ENCODE measurements around the gene SLC17A6.

Gene SLC17A6

DNA sequence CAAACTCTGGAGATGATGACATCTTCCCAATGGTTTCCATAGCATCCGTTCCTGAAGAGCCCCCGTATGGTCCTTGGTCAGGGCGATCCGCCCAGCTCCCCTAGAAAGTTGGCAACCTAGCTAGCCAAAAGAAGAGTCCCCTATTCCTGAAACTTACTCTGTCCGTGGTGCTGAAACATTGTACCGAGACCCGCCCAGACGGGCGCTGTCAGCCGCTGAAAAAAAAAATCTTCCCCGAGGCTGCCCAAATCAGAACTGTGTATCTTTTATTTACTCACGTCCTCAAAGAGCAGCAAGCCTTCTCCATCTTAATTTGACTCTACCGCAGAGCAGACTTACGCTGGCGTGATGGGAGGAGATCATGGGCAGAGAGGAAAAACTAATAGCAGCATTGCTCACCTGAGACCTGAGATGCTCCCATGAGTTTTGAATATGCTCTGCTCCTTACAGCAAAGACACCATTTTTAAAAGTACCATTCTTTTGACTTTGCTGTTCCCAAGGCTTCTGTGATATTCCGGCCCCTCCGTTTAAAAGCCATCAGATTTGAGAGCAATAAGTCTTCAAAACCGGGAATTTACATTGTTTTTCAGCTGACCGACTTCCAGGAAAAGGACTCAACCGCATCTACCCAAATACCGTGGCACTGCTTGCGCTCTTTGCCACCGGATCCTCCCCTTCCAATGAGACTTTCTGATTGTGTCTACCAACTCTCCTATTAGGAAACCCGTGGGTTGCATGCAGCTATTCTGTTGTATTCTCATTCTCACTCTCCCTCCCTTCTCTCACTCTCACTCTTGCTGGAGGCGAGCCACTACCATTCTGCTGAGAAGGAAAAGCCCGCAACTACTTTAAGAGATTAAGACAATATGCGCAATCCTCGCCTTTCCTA, at the start of gene SLC17A6:
Gene SLC17A6, plus strand, starts transcription at position 786 of the 890 bp plus-strand sequence. CDS start 153 bp downstream, outside the sequence.
- no peak for ATAC-seq
- no peak for TF ChIP-seq TCF4 (CRISPR knock-in tag; IDR thresholded peaks at IDR 0.05; ENCODE audit: borderline replicate concordance)
- TF ChIP-seq PPARA (CRISPR knock-in tag; IDR thresholded peaks at IDR 0.05; ENCODE audit: borderline replicate concordance) = no peak
- TF ChIP-seq ESRRG (CRISPR knock-in tag; IDR thresholded peaks at IDR 0.05) = no peak
- TF ChIP-seq, protein P1, sequence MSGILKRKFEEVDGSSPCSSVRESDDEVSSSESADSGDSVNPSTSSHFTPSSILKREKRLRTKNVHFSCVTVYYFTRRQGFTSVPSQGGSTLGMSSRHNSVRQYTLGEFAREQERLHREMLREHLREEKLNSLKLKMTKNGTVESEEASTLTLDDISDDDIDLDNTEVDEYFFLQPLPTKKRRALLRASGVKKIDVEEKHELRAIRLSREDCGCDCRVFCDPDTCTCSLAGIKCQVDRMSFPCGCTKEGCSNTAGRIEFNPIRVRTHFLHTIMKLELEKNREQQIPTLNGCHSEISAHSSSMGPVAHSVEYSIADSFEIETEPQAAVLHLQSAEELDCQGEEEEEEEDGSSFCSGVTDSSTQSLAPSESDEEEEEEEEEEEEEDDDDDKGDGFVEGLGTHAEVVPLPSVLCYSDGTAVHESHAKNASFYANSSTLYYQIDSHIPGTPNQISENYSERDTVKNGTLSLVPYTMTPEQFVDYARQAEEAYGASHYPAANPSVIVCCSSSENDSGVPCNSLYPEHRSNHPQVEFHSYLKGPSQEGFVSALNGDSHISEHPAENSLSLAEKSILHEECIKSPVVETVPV (CRISPR knock-in tag; IDR thresholded peaks at IDR 0.05) = no peak
- no peak for TF ChIP-seq CSDC2 (CRISPR knock-in tag; IDR thresholded peaks at IDR 0.05)
- TF ChIP-seq, protein P2, sequence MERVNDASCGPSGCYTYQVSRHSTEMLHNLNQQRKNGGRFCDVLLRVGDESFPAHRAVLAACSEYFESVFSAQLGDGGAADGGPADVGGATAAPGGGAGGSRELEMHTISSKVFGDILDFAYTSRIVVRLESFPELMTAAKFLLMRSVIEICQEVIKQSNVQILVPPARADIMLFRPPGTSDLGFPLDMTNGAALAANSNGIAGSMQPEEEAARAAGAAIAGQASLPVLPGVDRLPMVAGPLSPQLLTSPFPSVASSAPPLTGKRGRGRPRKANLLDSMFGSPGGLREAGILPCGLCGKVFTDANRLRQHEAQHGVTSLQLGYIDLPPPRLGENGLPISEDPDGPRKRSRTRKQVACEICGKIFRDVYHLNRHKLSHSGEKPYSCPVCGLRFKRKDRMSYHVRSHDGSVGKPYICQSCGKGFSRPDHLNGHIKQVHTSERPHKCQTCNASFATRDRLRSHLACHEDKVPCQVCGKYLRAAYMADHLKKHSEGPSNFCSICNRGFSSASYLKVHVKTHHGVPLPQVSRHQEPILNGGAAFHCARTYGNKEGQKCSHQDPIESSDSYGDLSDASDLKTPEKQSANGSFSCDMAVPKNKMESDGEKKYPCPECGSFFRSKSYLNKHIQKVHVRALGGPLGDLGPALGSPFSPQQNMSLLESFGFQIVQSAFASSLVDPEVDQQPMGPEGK (CRISPR knock-in tag; IDR thresholded peaks at IDR 0.05; ENCODE audit: borderline replicate concordance) = no peak

DNA sequence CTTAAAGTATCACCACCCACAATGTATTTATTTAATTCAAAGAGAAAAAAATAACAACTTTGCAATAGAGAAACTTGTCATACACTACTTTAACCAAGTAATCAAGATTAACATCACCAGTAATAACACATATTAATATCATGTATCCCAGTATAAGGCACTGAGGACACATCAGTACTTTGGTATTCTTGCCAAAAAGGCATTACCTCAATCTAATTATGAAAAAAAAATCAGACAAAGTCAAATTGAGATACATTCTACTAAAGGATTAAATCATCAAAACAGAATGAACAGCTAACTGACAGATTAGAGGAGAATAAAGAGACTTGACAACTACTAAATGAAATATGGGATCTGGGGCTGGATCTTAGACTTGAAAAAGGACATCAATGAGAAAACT, 35.8 kb upstream of the SLC17A6 start:
- ATAC-seq = no peak

DNA sequence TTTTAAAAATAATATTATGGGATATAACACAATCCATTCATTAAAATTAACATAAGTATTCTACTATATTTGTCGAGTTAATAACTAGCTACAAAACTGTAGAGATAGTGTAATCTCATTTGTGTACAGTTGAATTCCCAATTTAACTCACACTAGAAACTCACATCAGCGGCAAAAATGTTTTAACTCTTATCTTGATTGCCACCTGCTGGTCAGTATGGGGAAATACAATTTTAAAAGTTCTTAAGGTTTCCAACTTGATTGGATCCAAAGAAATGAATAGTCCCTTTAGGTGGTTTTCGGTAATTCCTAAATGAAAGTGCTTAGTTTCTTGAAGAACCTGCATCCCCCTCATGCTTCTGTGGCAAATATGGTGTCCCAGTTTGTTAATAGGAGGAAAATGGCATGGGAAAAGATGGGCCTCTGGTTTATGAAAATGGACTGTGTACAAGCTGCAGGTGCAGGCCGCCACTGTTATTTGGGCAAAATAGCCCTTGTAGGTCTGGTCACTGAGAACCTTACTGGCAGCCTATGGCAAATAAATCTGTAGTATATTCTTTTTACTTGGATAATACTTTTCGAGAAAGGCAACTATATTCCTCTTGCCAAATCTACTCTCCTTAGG, 33.7 kb upstream of the SLC17A6 start:
- ATAC-seq = no peak; the same call in 2 of the 3 replicates
- TF ChIP-seq, protein P3, sequence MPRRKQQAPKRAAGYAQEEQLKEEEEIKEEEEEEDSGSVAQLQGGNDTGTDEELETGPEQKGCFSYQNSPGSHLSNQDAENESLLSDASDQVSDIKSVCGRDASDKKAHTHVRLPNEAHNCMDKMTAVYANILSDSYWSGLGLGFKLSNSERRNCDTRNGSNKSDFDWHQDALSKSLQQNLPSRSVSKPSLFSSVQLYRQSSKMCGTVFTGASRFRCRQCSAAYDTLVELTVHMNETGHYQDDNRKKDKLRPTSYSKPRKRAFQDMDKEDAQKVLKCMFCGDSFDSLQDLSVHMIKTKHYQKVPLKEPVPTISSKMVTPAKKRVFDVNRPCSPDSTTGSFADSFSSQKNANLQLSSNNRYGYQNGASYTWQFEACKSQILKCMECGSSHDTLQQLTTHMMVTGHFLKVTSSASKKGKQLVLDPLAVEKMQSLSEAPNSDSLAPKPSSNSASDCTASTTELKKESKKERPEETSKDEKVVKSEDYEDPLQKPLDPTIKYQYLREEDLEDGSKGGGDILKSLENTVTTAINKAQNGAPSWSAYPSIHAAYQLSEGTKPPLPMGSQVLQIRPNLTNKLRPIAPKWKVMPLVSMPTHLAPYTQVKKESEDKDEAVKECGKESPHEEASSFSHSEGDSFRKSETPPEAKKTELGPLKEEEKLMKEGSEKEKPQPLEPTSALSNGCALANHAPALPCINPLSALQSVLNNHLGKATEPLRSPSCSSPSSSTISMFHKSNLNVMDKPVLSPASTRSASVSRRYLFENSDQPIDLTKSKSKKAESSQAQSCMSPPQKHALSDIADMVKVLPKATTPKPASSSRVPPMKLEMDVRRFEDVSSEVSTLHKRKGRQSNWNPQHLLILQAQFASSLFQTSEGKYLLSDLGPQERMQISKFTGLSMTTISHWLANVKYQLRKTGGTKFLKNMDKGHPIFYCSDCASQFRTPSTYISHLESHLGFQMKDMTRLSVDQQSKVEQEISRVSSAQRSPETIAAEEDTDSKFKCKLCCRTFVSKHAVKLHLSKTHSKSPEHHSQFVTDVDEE (CRISPR knock-in tag; IDR thresholded peaks at IDR 0.05) = no peak
- TF ChIP-seq ZNF70 (CRISPR knock-in tag; IDR thresholded peaks at IDR 0.05) (no peak), TOX (CRISPR knock-in tag; IDR thresholded peaks at IDR 0.05; ENCODE audit: borderline replicate concordance) (no peak), ZNF565 (CRISPR knock-in tag; conservative IDR thresholded peaks at IDR 0.05; ENCODE audit: low read depth) (no peak), ZFP30 (CRISPR knock-in tag; IDR thresholded peaks at IDR 0.05) (no peak), RARB (CRISPR knock-in tag; IDR thresholded peaks at IDR 0.05) (no peak), TCF4 (CRISPR knock-in tag; IDR thresholded peaks at IDR 0.05; ENCODE audit: borderline replicate concordance) (no peak)
- TF ChIP-seq, protein P4, sequence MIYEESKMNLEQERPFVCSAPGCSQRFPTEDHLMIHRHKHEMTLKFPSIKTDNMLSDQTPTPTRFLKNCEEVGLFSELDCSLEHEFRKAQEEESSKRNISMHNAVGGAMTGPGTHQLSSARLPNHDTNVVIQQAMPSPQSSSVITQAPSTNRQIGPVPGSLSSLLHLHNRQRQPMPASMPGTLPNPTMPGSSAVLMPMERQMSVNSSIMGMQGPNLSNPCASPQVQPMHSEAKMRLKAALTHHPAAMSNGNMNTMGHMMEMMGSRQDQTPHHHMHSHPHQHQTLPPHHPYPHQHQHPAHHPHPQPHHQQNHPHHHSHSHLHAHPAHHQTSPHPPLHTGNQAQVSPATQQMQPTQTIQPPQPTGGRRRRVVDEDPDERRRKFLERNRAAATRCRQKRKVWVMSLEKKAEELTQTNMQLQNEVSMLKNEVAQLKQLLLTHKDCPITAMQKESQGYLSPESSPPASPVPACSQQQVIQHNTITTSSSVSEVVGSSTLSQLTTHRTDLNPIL (CRISPR knock-in tag; IDR thresholded peaks at IDR 0.05; ENCODE audit: low read depth) = no peak

More for the DNA sequence above, 35.8 kb upstream of the SLC17A6 start:
- TF ChIP-seq ARNTL (CRISPR knock-in tag; IDR thresholded peaks at IDR 0.05; ENCODE audit: borderline replicate concordance, low read depth) = no peak
- TF ChIP-seq, protein P3 (CRISPR knock-in tag; IDR thresholded peaks at IDR 0.05) = no peak
- peak; percentile 93 for TF ChIP-seq ISL1 (CRISPR knock-in tag; IDR thresholded peaks at IDR 0.05)
- TF ChIP-seq CSDC2 (CRISPR knock-in tag; IDR thresholded peaks at IDR 0.05) = no peak
